Measurements from ENCODE around the gene IL25. TPM values are rescaled to one million over a fixed set of nuclear protein-coding genes. Genes with fewer than 3 reads are reported as not detected.

Gene IL25
- total and polyA plus RNA-seq, 2 of the 4 experiments (the other 2 are of a cell fraction), result not detected

- H3K4me2 ChIP-seq (ENCODE audit: low read depth, low read length), result no peak overlapping the region
- H3K36me3 ChIP-seq (ENCODE audit: control insufficient read depth, insufficient read depth, low read length), result peaks cover 31% of the 10 kb centered on the region
- dilution Hi-C loops (cut with HindIII; ENCODE audit: low sequenced_read_pairs, unreplicated experiment), result no loop called here
These were observed 17.6 kb upstream of the IL25 start for GRCh38 chr14:23354990-23355389.

More at GRCh38 chr14:23354990-23355389, 17.6 kb upstream of the IL25 start:
- no peak overlapping the region for H3K9ac ChIP-seq (ENCODE audit: low read depth, low read length)
- no peaks in the 10 kb centered on the region for H3K27me3 ChIP-seq (ENCODE audit: control insufficient read depth, insufficient read depth, low read length)
- H2BK15ac ChIP-seq (ENCODE audit: low read depth, low read length), result no peak overlapping the region
- H4K20me1 ChIP-seq (ENCODE audit: insufficient read depth, low read length), result no peaks in the 10 kb centered on the region; the same call in 1 of the 2 replicates
- no peak overlapping the region for H4K91ac ChIP-seq (ENCODE audit: insufficient read depth, low read depth, low read length)
- no peak overlapping the region for H2AK5ac ChIP-seq (ENCODE audit: low read depth, low read length)
- no peak overlapping the region for H2AFZ ChIP-seq (replicated peaks; ENCODE audit: low read length, poor library complexity)
- no peak overlapping the region for H4K8ac ChIP-seq (ENCODE audit: low read depth in 2 of 2, low read length in 2 of 2)
- intact Hi-C loops (cut with micrococcal nuclease) (no loop called here), in situ Hi-C loops (cut with MboI; ENCODE audit: low sequenced_read_pairs) (no loop called here)
- BruUV-seq (replicated peaks), result no TSS peak
- TF ChIP-seq POLR2A (IDR thresholded peaks at IDR 0.05; ENCODE audit: low read depth, low read length), result no peak
- no peak for TF ChIP-seq MAZ (IDR thresholded peaks at IDR 0.05; ENCODE audit: borderline replicate concordance, low read depth, low read length)
- TF ChIP-seq MAFK (IDR thresholded peaks at IDR 0.05; ENCODE audit: low read depth, low read length), result no peak
- TF ChIP-seq MXI1 (IDR thresholded peaks at IDR 0.05; ENCODE audit: borderline replicate concordance, low read depth, low read length), result no peak
- no peak for TF ChIP-seq USF2 (IDR thresholded peaks at IDR 0.05; ENCODE audit: low read depth, low read length)
- no peak for TF ChIP-seq RCOR1 (IDR thresholded peaks at IDR 0.05; ENCODE audit: insufficient replicate concordance, low read length)
- TF ChIP-seq CHD1 (IDR thresholded peaks at IDR 0.05; ENCODE audit: low read depth, low read length), result no peak
- no peak overlapping the region for H2BK5ac ChIP-seq (ENCODE audit: low read depth, low read length, poor library complexity, severe bottlenecking)
- WGBS, 2 experiments (ENCODE audit: extremely low coverage in 2 of 2, insufficient read length in 1 of 2), result no CpG with 5 or more reads among the region's 6 CpGs
- H2AK9ac ChIP-seq (replicated peaks; ENCODE audit: low read depth, low read length, poor library complexity), result no peak overlapping the region
- no peak overlapping the region for H3K18ac ChIP-seq (ENCODE audit: low read depth, low read length)
- ChIA-PET CTCF (no interaction called here), POLR2A (ENCODE audit: unreplicated experiment) (no interaction called here)
- no peak overlapping the region for H3K4me3 ChIP-seq (ENCODE audit: insufficient read depth, low read depth, low read length)
- ATAC-seq (ENCODE audit: low read depth) (no peak), DNase-seq (no peak)
- no peak overlapping the region for H2BK20ac ChIP-seq (ENCODE audit: low read depth, low read length)
- no peak overlapping the region for H4K5ac ChIP-seq (ENCODE audit: low read depth, low read length)
- H3K14ac ChIP-seq (replicated peaks; ENCODE audit: low read depth, low read length), result no peak overlapping the region
- H3K9me1 ChIP-seq (ENCODE audit: insufficient read depth, low read length), result peaks cover 6% of the 10 kb centered on the region; the same call in 1 of the 2 replicates
- no peak overlapping the region for H2BK120ac ChIP-seq (ENCODE audit: low read depth, low read length)
- H3K79me1 ChIP-seq (ENCODE audit: low read depth in 1 of 2, low read length in 2 of 2), result peaks cover 0 to 7% of the 10 kb centered on the region in 2 experiments; a peak in 3 of 4 replicates
- H3K56ac ChIP-seq (ENCODE audit: extremely low read depth, insufficient read depth, low read length), result no peak overlapping the region
- H3K9me3 ChIP-seq (ENCODE audit: control insufficient read depth, insufficient read depth, low read length), result no peaks in the 10 kb centered on the region
- H3K4ac ChIP-seq (ENCODE audit: low read depth, low read length), result no peak overlapping the region
- H3K27ac ChIP-seq (ENCODE audit: insufficient read depth, low read length), result no peak overlapping the region
- no peak overlapping the region for H3K23ac ChIP-seq (ENCODE audit: low read depth, low read length)
- H3K4me1 ChIP-seq (ENCODE audit: control insufficient read depth, insufficient read depth, low read length), result peaks cover 3% of the 10 kb centered on the region; the same call in 1 of the 2 replicates
